ENCODE data around the gene STXBP1.
A peak's percentile ranks its signal among the peaks of the same experiment; 100 is the strongest.
"Not testable (repeated sequence)": the region's sequence is repeated elsewhere in the genome, so short reads cannot be mapped to it uniquely, and the experiment has no call there.

STXBP1 gene

GRCh38 chr9:127611899-127612790 lies at the start of gene STXBP1:
TSS of gene STXBP1 (plus strand) at chr9:127612277. CDS start at chr9:127612404, 127 bp downstream.
- peak; percentile 82 for DNase-seq

- no peak for DNase-seq
Measured at GRCh38 chr9:127562279-127562796, 49.7 kb upstream of the STXBP1 start.

GRCh38 chr9:127562841-127563401 lies 49.2 kb upstream of the STXBP1 start:
- no peak for DNase-seq

- no peak for DNase-seq
Measured at GRCh38 chr9:127563579-127563978, 48.5 kb upstream of the STXBP1 start.

GRCh38 chr9:127565231-127565630 lies 46.8 kb upstream of the STXBP1 start:
- no peak for DNase-seq

GRCh38 chr9:127566351-127567001 lies 45.6 kb upstream of the STXBP1 start:
- no peak for DNase-seq

- peak; percentile 45 for DNase-seq
Measured at GRCh38 chr9:127567035-127567729, 44.9 kb upstream of the STXBP1 start.

GRCh38 chr9:127567730-127568617 lies 44.1 kb upstream of the STXBP1 start:
- no peak for DNase-seq

- DNase-seq: no peak
Measured at GRCh38 chr9:127568618-127568970, 43.5 kb upstream of the STXBP1 start.

GRCh38 chr9:127568971-127569885 lies 42.8 kb upstream of the STXBP1 start:
- peak; percentile 76 for DNase-seq

- DNase-seq: peak; percentile 94
Measured at GRCh38 chr9:127569886-127570401, 42.1 kb upstream of the STXBP1 start.

GRCh38 chr9:127570533-127571111 lies 41.5 kb upstream of the STXBP1 start:
- peak; percentile 30 for DNase-seq

GRCh38 chr9:127571971-127572370 lies 40.1 kb upstream of the STXBP1 start:
- no peak for DNase-seq

GRCh38 chr9:127572961-127573721 lies 38.9 kb upstream of the STXBP1 start:
- DNase-seq: peak; percentile 76

- peak; percentile 98 for DNase-seq
Measured at GRCh38 chr9:127574072-127574993, 37.7 kb upstream of the STXBP1 start.

- DNase-seq: no peak
Measured at GRCh38 chr9:127575875-127576778, 36.0 kb upstream of the STXBP1 start.

- not testable (repeated sequence) for DNase-seq
Measured at GRCh38 chr9:127577194-127577593, 34.9 kb upstream of the STXBP1 start.
